GM23338 (cell line): ENCODE measurements around the gene RAC2.

Source experiments
- CREB1 ChIP-seq: fragments of 250-450 bp; sonication (Bioruptor Pico); IDR thresholded peaks from 2 replicates; pipeline ENCODE4 v1.5.0; 2020; ENCODE audit warnings: low read depth, mild to moderate bottlenecking, moderate library complexity
- CTCF ChIP-seq, 2 experiments: fragments of 200-600 bp in 1 of 2; sonication (generic) in 1 of 2; conservative IDR thresholded peaks; 2 replicates each; pipeline versions ENCODE4 v1.5.1 to v1.6.1; 2016 to 2017; ENCODE audit warnings: antibody characterized with exemption in 2 of 2, low read depth in 2 of 2, mild to moderate bottlenecking in 2 of 2, moderate library complexity in 1 of 2
- EZH2 ChIP-seq: fragments of 200-600 bp; sonication (generic); IDR thresholded peaks from one replicate; pipeline ENCODE4 v1.8.0; 2017; ENCODE audit warnings: antibody characterized with exemption, mild to moderate bottlenecking, low read depth; ENCODE audit not compliant: unreplicated experiment
- EZH2phosphoT487 ChIP-seq: fragments of 200-600 bp; sonication (generic); IDR thresholded peaks from one replicate; pipeline ENCODE4 v1.8.1; 2018; ENCODE audit warnings: antibody characterized with exemption; ENCODE audit not compliant: unreplicated experiment
- JUNB ChIP-seq: IDR thresholded peaks from one replicate; pipeline ENCODE4 v1.6.1; 2016; ENCODE audit warnings: antibody characterized with exemption; ENCODE audit not compliant: unreplicated experiment
- NANOG ChIP-seq: IDR thresholded peaks from 2 replicates; pipeline ENCODE4 v1.6.1; 2016; ENCODE audit warnings: antibody characterized with exemption, borderline replicate concordance
- POLR2AphosphoS5 ChIP-seq: IDR thresholded peaks from 2 replicates; pipeline ENCODE4 v1.6.1; 2016; ENCODE audit warnings: antibody characterized with exemption, low read depth
- REST ChIP-seq: IDR thresholded peaks from one replicate; pipeline ENCODE4 v1.6.1; 2018; ENCODE audit warnings: antibody characterized with exemption; ENCODE audit not compliant: unreplicated experiment
- STAT1 ChIP-seq: IDR thresholded peaks from one replicate; pipeline ENCODE4 v1.6.1; 2016; ENCODE audit warnings: antibody characterized with exemption; ENCODE audit not compliant: unreplicated experiment
- ZNF331 ChIP-seq: fragments of 250-450 bp; sonication (Bioruptor Pico); IDR thresholded peaks from 2 replicates; pipeline ENCODE4 v1.5.0; 2020; ENCODE audit warnings: low read depth, mild to moderate bottlenecking, moderate library complexity
- ZNF462 ChIP-seq: fragments of 250-450 bp; sonication (Bioruptor Pico); IDR thresholded peaks from 2 replicates; pipeline ENCODE4 v1.5.0; 2020; ENCODE audit warnings: mild to moderate bottlenecking, moderate library complexity

- TF ChIP-seq JUNB (no peak), EZH2 (no peak), CTCF (conservative IDR thresholded peaks at IDR 0.05; ENCODE audit: low read depth in 2 of 2) (no peak), CREB1 (CRISPR knock-in tag) (no peak), REST (no peak), POLR2AphosphoS5 (no peak), ZNF331 (no peak), EZH2phosphoT487 (no peak), STAT1 (no peak), ZNF462 (CRISPR knock-in tag) (no peak), NANOG (no peak)
Observed at GRCh38 chr22:37266581-37267134, 22.6 kb upstream of the RAC2 start.
